GM21723 (cell line): ENCODE results near the gene ACBD4.

Source experiments
- ATAC-seq: cut with Tn5 transposase; IDR thresholded peaks from one replicate; pipeline ENCODE4 v1.9.1; 2021; ENCODE audit warnings: mild to moderate bottlenecking, moderate library complexity; ENCODE audit not compliant: unreplicated experiment

ACBD4 gene

DNA sequence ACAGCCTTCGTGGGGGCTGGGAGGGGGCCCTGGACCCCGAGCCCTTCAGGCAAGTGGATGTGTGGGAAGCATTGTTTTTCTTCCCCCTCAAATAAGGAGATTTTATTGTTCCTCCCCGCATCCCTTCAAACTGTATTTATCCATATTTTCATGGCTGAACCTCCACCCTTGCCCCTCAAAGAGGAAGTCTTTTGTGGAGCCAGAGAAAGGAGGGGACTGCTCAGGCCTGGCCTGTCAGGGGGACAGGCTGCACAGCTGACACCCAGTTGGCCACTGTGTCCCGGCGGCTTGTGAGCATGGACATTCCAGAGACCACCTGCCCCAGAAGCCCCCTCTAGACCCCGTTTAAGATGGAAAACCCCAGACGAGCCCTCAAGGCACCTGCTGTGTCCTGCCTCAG, 42.1 kb downstream of the ACBD4 start:
- no peak for ATAC-seq

DNA sequence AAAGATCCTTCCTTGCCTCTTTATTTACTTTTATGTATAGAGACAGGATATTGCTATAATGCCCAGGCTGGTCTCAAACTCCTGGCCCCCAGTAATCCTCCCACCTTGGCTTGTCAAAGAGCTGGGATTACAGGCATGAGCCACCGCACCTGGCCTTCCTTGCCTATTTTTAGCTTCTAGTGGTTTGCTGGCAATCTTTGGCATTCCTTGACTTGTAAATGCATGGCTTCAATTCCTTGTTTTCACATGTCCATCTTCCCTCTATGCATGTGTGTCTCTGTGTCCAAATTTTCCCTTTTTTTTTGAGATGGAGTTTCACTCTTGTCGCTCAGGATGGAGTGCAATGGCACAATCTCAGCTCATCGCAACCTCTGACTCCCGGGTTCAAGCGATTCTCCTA, 48.7 kb downstream of the ACBD4 start:
- no peak for ATAC-seq

DNA sequence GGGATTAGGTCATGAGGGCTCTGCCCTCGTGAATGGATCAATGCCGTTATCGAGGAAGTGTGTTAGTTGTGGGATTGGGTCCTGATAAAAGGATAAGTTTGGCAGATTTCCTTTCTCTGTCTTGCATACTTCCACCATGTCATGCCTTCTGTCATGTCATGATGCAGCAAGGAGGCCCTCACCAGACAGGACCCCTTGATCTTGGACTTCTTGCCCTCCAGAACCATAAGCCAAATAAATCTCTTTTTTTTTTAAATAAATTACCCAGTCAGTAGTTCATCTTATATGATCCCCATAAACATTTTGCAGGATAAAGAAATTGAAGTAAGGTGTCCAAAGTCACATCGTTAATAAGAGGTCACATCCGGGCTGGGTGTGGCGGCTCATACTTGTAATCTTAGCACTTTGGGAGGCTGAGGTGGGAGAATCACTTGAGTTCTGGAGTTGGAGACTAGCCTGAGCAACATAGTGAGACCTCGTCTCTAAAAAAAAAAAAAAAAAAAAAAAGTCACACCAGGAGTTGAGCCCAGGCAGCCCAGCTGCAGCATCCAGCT, 51.4 kb downstream of the ACBD4 start:
- no peak for ATAC-seq

DNA sequence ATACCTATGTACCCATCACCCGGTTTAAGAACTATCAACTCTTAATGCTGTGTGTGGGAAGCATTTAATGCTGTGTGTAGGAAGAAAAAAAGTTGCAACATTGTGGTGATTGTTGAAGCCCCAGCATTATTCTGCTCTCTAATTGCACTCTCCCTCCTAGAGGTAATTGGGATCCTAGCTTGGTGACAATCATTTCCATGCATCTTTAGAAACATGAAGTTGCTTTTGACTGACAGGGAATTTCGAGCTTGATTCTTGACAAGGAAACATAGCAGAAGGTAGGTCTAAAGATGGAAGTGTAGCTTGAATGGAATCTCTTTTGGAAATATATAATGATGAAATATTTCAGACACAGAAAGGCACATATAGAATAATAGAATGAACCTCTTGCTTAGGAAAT, 53.5 kb downstream of the ACBD4 start:
- ATAC-seq, result no peak

DNA sequence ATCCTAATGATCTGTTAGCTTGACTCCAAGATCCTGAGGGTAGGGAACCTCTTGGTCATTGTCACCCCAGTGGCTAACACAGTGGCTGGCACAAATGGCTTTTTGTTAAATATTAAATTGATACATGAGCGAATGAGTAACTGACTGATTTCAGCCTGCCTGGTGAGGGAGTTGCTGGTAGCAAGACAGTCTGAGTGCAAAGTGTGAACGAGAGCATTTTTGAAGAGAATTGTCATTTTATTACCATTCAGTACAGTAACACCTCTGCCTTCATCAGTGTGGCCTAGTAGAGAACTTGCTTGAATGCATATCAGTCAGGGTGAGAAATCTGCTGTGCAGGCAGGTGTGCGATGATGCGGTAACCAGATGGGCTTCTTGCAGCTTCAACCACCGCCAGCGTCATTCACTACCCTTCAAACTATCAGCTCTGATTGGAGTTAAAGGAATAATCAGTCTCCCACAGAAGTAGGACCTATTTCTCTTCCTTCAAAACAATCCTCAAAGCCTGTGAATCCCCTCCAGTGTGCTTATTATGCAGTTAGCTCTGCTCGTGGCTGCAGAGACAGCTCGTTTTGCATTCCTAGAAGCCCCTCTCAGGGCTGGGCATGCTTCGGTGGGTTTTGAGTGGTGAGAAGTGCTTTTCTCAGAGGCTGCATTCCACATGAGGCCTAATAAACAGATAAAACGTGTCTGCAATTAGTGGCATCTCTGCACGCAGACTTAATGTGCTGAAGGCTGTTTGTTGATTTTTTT, 55.2 kb downstream of the ACBD4 start:
- no peak for ATAC-seq
